Fibroblast of the aortic adventitia (primary cell): Measurements from ENCODE around the gene ATXN7L3. TPM values are rescaled to one million over a fixed set of nuclear protein-coding genes. Genes with fewer than 3 reads are reported as not detected.

Experiments used
- DNase-seq: peaks from one replicate; pipeline ENCODE4 v3.0.0-alpha.2; 2010; ENCODE audit warnings: low read depth
- H3K4me3 ChIP-seq: 2 replicates; pipeline ENCODE4 v1.5.1; 2011; ENCODE audit warnings: low read depth, mild to moderate bottlenecking, control low read depth, low read length, moderate library complexity
- CTCF ChIP-seq: IDR thresholded peaks from 2 replicates; pipeline ENCODE4 v1.5.1; 2011; ENCODE audit warnings: mild to moderate bottlenecking, low read length, control low read depth, inconsistent platforms; ENCODE audit not compliant: insufficient read depth
- total RNA-seq: library from RNA; depleted of rRNA; stranded (reverse); fragments of >200 nt; gene quantifications from 2 replicates; pipeline ENCODE4 v1.2.3, GENCODE V29; 2012; ENCODE audit warnings: low replicate concordance

The ATXN7L3 gene
- total RNA-seq, 1 donor, result 36.6 TPM

- no peak overlapping the region for H3K4me3 ChIP-seq
- DNase-seq, result no peak
- no peak for TF ChIP-seq CTCF
These were observed 23.4 kb downstream of the ATXN7L3 start for GRCh38 chr17:44176257-44176656.

GRCh38 chr17:44174427-44174826 lies 25.3 kb downstream of the ATXN7L3 start:
- TF ChIP-seq CTCF, result no peak
- no peak for DNase-seq
- no peak overlapping the region for H3K4me3 ChIP-seq

GRCh38 chr17:44171931-44172455 lies 27.7 kb downstream of the ATXN7L3 start:
- TF ChIP-seq CTCF, result no peak
- no peak for DNase-seq
- no peak overlapping the region for H3K4me3 ChIP-seq

GRCh38 chr17:44170499-44171201 lies 29.0 kb downstream of the ATXN7L3 start, which contains the start of gene ASB16:
Gene ASB16, plus strand, starts transcription at chr17:44170704. Its CDS starts 86 bp downstream, at chr17:44170790.
- peak; percentile 35 for DNase-seq
- TF ChIP-seq CTCF, result no peak

GRCh38 chr17:44170135-44170498 lies 29.6 kb downstream of the ATXN7L3 start:
- no peak for DNase-seq

More at GRCh38 chr17:44170499-44171201, 29.0 kb downstream of the ATXN7L3 start, which contains the start of gene ASB16:
- H3K4me3 ChIP-seq, result no peak within 1 kb of the TSS

GRCh38 chr17:44167181-44167861 lies 32.4 kb downstream of the ATXN7L3 start:
- DNase-seq, result no peak
- no peak for TF ChIP-seq CTCF
- H3K4me3 ChIP-seq, result no peak overlapping the region

More at GRCh38 chr17:44170135-44170498, 29.6 kb downstream of the ATXN7L3 start:
- TF ChIP-seq CTCF, result no peak
- no peak overlapping the region for H3K4me3 ChIP-seq
